Testis (tissue), 3 donors: ENCODE measurements around the gene EXOC1L. TPM values are rescaled to one million over a fixed set of nuclear protein-coding genes. Genes with fewer than 3 reads are reported as not detected.
"Not testable (repeated sequence)": the region's sequence is repeated elsewhere in the genome, so short reads cannot be mapped to it uniquely, and the experiment has no call there.

Source experiments
- DNase-seq: peaks from one replicate; pipeline ENCODE4 v3.0.0-alpha.2; 2019
- H3K27ac ChIP-seq, 2 donors: fragments of 200-600 bp; sonication (generic); one replicate each; pipeline ENCODE4 v1.5.1; 2019
- H3K27me3 ChIP-seq: fragments of 200-600 bp; sonication (generic); one replicate; pipeline ENCODE4 v1.5.1; 2019
- H3K36me3 ChIP-seq: fragments of 200-600 bp; sonication (generic); one replicate; pipeline ENCODE4 v1.5.1; 2017; ENCODE audit warnings: low read depth; ENCODE audit errors: missing control alignments
- H3K4me1 ChIP-seq: fragments of 200-600 bp; sonication (generic); one replicate; pipeline ENCODE4 v1.5.1; 2019
- H3K4me3 ChIP-seq, 2 donors: fragments of 200-600 bp; sonication (generic); one replicate each; pipeline ENCODE4 v1.5.1; 2017 to 2019
- H3K9me3 ChIP-seq: fragments of 200-600 bp; sonication (generic); one replicate; pipeline ENCODE4 v1.5.1; 2017
- POLR2A ChIP-seq: fragments of 450-650 bp; IDR thresholded peaks from one replicate; pipeline ENCODE4 v1.6.1; 2017; ENCODE audit warnings: antibody characterized with exemption, mild to moderate bottlenecking, moderate library complexity
- WGBS, 2 donors: methylation state at CpG; one replicate each; pipeline ENCODE4 v1.1.5; 2018; 5-methylcytosine and 5-hydroxymethylcytosine counted together
- intact Hi-C: fragments of 100-400 bp; cut with DNase I; formaldehyde crosslinking; loops from one replicate; pipeline ENCODE4 v1.15.1; 2023; ENCODE audit warnings: low total_unique reads
- polyA plus RNA-seq: library from polyadenylated mRNA; stranded (reverse); fragments of 350-450 nt; fragmentation: Illumina TruSeq; extraction: RNeasy Lipid Tissue Mini Kit (QIAGEN cat#74804); gene quantifications from one replicate; pipeline ENCODE4 v1.2.3, GENCODE V29; 2014; ENCODE audit warnings: low read depth, low replicate concordance; ENCODE audit not compliant: insufficient read depth
- total RNA-seq, 2 donors: library from RNA; depleted of rRNA; stranded (reverse); fragments of >200 nt; gene quantifications; one replicate each; pipeline ENCODE4 v1.2.3, GENCODE V29; 2016
- TF ChIP-seq, protein P1 (sequence below), 3 experiments: fragments of 450-650 bp in 2 of 3; fragments of 200-600 bp in 1 of 3; sonication (generic) in 1 of 3; IDR thresholded peaks; one replicate each; pipeline ENCODE4 v1.5.1; 2016 to 2019; ENCODE audit warnings: antibody characterized with exemption in 3 of 3, mild to moderate bottlenecking in 2 of 3, moderate library complexity in 1 of 3

The EXOC1L gene
- total and polyA plus RNA-seq, 3 donors from 2014 or later, result 0.50 TPM; not detected in 2

DNA sequence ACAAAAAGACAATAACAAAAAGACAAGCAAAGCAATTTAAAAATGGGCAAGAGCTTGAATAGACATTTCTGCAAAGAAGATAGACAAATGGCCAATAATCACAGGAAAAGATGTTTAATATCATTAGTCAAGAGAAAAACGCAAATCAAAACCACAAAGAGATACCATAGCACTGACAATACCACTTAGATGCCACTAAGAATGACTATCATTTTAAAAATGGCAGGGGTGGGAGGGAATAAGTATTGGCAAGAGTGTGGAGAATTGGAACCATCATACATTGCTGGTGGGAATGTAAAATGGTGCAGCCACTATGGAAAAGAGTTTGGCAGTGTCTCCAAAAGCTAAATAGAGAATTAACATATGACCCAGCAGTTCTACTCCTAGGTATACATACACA lies 18.8 kb downstream of the EXOC1L start:
- 76 to 92% methylated on average over 1 of the region's 1 CpG for WGBS, 2 donors
- H3K4me3 ChIP-seq, result no peak overlapping the region
- H3K36me3 ChIP-seq, result no peaks in the 10 kb centered on the region
- H3K9me3 ChIP-seq, result no peaks in the 10 kb centered on the region
- H3K4me1 ChIP-seq, result no peaks in the 10 kb centered on the region
- H3K27ac ChIP-seq, result no peak overlapping the region
- no peak for TF ChIP-seq POLR2A
- TF ChIP-seq, protein P1, sequence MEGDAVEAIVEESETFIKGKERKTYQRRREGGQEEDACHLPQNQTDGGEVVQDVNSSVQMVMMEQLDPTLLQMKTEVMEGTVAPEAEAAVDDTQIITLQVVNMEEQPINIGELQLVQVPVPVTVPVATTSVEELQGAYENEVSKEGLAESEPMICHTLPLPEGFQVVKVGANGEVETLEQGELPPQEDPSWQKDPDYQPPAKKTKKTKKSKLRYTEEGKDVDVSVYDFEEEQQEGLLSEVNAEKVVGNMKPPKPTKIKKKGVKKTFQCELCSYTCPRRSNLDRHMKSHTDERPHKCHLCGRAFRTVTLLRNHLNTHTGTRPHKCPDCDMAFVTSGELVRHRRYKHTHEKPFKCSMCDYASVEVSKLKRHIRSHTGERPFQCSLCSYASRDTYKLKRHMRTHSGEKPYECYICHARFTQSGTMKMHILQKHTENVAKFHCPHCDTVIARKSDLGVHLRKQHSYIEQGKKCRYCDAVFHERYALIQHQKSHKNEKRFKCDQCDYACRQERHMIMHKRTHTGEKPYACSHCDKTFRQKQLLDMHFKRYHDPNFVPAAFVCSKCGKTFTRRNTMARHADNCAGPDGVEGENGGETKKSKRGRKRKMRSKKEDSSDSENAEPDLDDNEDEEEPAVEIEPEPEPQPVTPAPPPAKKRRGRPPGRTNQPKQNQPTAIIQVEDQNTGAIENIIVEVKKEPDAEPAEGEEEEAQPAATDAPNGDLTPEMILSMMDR (IDR thresholded peaks at IDR 0.05), result no peak
- no peaks in the 10 kb centered on the region for H3K27me3 ChIP-seq
- intact Hi-C loops, result no loop called here
- no peak for DNase-seq

DNA sequence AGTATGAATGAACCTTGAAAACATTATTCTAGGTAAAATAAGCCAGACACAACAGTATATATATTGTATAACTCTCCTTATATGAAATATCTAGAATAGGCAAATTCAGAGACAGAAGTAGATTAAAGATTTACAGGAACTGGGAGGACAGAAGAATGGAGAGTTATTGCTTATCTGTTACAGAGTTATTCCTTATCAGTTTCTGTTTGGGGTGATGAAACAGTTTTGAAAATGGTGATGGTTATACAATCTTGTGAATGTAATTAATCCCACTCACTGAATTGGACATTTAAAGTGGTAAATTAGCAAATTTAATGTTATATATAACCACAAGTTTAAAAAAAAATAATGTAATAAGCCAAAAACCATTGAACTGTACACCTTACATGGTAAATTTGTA lies 19.4 kb downstream of the EXOC1L start:
- intact Hi-C loops, result no loop called here
- no peak for DNase-seq
- Histone ChIP-seq H3K4me1 (no peaks in the 10 kb centered on the region), H3K27me3 (no peaks in the 10 kb centered on the region), H3K27ac (no peak overlapping the region), H3K36me3 (no peaks in the 10 kb centered on the region), H3K4me3 (no peak overlapping the region), H3K9me3 (no peaks in the 10 kb centered on the region)
- no peak for TF ChIP-seq POLR2A
- TF ChIP-seq, protein P1 (IDR thresholded peaks at IDR 0.05), result no peak

DNA sequence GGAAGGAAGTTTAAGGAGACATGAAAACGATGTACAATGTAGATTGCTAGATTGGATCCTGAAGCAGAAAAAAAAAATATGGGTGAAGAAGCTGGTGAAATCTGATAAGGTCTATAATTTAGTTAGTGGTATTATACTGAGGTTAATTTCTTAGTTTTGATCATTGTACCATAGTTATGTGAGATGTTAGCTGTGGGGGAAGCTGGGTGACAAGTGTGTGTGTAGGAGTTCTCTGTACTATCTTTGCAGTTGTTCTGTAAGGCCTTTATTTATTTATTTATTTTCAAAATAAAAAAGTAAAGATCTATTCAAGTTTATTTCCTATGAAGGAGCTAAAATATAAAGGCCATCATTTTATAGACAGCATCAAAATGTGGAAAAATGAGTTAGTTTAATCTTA lies 21.4 kb downstream of the EXOC1L start:
- no peaks in the 10 kb centered on the region for H3K27me3 ChIP-seq
- TF ChIP-seq, protein P1 (IDR thresholded peaks at IDR 0.05), result no peak
- TF ChIP-seq POLR2A, result no peak
- no peaks in the 10 kb centered on the region for H3K36me3 ChIP-seq
- WGBS, 2 donors, result 88 to 93% methylated on average over 1 of the region's 1 CpG
- no peak for DNase-seq
- H3K4me3 ChIP-seq, result no peak overlapping the region
- intact Hi-C loops, result no loop called here
- no peaks in the 10 kb centered on the region for H3K4me1 ChIP-seq
- H3K27ac ChIP-seq, result no peak overlapping the region
- H3K9me3 ChIP-seq, result no peaks in the 10 kb centered on the region

DNA sequence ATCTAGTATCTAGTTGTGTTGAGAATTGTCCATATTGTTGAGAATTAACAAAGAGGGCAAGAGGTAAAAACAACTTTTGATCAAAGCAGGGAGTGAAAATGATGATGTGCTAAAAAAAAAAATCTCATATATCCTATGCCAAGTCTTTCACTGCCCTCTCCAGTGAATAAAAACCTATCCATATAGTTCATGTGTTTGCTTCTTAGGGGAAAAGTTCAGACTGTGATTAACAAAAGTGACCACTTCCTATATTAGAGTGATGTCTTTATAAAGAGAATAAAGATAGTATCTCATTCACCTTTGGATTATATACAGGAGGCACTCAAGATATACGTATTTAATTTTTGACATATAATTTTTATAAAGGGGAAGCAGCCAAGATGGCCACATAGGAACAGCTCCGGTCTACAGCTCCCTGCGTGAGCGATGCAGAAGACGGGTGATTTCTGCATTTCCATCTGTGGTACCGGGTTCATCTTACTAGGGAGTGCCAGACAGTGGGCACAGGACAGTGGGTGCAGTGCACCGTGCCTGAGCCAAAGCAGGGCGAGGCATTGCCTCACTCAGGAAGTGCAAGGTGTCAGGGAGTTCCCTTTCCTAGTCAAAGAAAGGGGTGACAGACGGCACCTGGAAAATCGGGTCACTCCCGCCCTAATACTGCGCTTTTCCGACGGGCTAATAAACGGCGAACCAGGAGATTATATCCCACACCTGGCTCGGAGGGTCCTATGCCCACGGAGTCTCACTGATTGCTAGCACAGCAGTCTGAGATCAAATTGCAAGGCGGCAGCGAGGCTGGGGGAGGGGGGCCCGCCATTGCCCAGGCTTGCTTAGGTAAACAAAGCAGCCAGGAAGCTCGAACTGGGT lies 22.0 kb downstream of the EXOC1L start:
- H3K27me3 ChIP-seq, intact Hi-C loops, H3K27ac ChIP-seq, H3K9me3 ChIP-seq, H3K4me1 ChIP-seq, H3K4me3 ChIP-seq, H3K36me3 ChIP-seq, DNase-seq: not testable (repeated sequence)
- 81 to 88% methylated on average over 18 to 21 of the region's 22 CpGs for WGBS, 2 donors

DNA sequence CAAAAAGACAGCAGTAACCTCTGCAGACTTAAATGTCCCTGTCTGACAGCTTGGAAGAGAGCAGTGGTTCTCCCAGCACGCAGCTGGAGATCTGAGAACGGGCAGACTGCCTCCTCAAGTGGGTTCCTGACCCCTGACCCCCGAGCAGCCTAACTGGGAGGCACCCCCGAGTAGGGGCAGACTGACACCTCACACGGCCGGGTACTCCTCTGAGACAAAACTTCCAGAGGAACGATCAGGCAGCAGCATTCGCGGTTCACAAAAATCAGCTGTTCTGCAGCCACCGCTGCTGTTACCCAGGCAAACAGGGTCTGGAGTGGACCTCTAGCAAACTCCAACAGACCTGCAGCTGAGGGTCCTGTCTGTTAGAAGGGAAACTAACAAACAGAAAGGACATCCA lies 22.7 kb downstream of the EXOC1L start:
- H3K27ac ChIP-seq, H3K36me3 ChIP-seq, DNase-seq, H3K27me3 ChIP-seq, intact Hi-C loops, H3K9me3 ChIP-seq, H3K4me3 ChIP-seq, H3K4me1 ChIP-seq: not testable (repeated sequence)
- 79 to 95% methylated on average over 4 to 8 of the region's 10 CpGs for WGBS, 2 donors

DNA sequence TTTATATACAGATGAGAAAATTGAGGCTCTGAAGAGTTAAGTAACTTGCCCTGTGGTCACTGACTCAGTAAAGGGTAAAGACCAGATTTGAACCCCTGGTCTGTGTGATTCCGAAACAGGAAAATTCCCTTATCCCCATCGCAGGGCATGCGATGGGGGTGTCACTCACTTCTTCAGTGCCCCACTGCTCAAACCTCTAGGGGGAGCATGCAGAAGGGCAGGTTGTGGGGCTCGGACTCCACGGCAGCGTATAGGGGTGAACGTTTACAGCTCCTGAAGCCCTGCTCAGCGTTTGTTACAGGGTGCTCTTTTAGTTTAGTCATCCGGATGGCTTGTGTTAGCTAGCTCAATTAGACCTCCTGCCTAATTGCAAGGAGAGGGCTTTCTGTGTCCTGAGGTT lies 30.1 kb downstream of the EXOC1L start:
- no peak for DNase-seq
- Histone ChIP-seq H3K4me3 (no peak overlapping the region), H3K4me1 (peaks cover 10% of the 10 kb centered on the region), H3K36me3 (no peaks in the 10 kb centered on the region), H3K27me3 (no peaks in the 10 kb centered on the region), H3K9me3 (no peaks in the 10 kb centered on the region), H3K27ac (no peak overlapping the region)
- intact Hi-C loops, result no loop called here
- TF ChIP-seq POLR2A, result no peak
- TF ChIP-seq, protein P1 (IDR thresholded peaks at IDR 0.05), result no peak
- 69% methylated on average over 9 of the region's 9 CpGs for WGBS, 2 donors
